Measurements from ENCODE around the gene ZCCHC9.
"Not testable (repeated sequence)": the region's sequence is repeated elsewhere in the genome, so short reads cannot be mapped to it uniquely, and the experiment has no call there.

ZCCHC9 gene

GRCh38 chr5:81335946-81336345 is 34.6 kb downstream of the ZCCHC9 start:
- H2AFZ ChIP-seq (ENCODE audit: low read length): no peak overlapping the region
- H3K4me2 ChIP-seq (ENCODE audit: low read depth, low read length, poor library complexity, severe bottlenecking): no peak overlapping the region
- no peaks in the 10 kb centered on the region for H3F3A ChIP-seq (ENCODE audit: low read depth)
- no peaks in the 10 kb centered on the region for H3K9me2 ChIP-seq (replicated peaks; ENCODE audit: low read depth, low read length)
- H3K79me2 ChIP-seq (ENCODE audit: insufficient read depth, low read length): no peaks in the 10 kb centered on the region
- no peaks in the 10 kb centered on the region for H3K4me1 ChIP-seq (ENCODE audit: insufficient read depth, low read length, poor library complexity, severe bottlenecking)
- TF ChIP-seq CTCF (conservative IDR thresholded peaks at IDR 0.05; ENCODE audit: low read length): no peak
- no peak for TF ChIP-seq EZH2phosphoT487 (IDR thresholded peaks at IDR 0.05; ENCODE audit: borderline replicate concordance)
- H3K4me3 ChIP-seq (ENCODE audit: low read length, poor library complexity, severe bottlenecking): no peak overlapping the region
- H4K20me1 ChIP-seq (ENCODE audit: insufficient read depth, low read length, poor library complexity, severe bottlenecking): no peaks in the 10 kb centered on the region
- no peaks in the 10 kb centered on the region for H3K27me3 ChIP-seq (ENCODE audit: insufficient read depth, low read length, poor library complexity, severe bottlenecking)
- no peaks in the 10 kb centered on the region for H3K36me3 ChIP-seq (ENCODE audit: insufficient read depth, low read length)
- H3K9ac ChIP-seq (ENCODE audit: low read depth, low read length, poor library complexity, severe bottlenecking): no peak overlapping the region
- no peaks in the 10 kb centered on the region for H3K9me3 ChIP-seq (ENCODE audit: insufficient read depth, low read depth, low read length)

GRCh38 chr5:81336556-81336955 is 35.2 kb downstream of the ZCCHC9 start:
- H3K9me2 ChIP-seq (replicated peaks; ENCODE audit: low read depth, low read length): no peaks in the 10 kb centered on the region
- no peaks in the 10 kb centered on the region for H4K20me1 ChIP-seq (ENCODE audit: insufficient read depth, low read length, poor library complexity, severe bottlenecking)
- TF ChIP-seq CTCF (conservative IDR thresholded peaks at IDR 0.05; ENCODE audit: low read length): no peak
- no peak for TF ChIP-seq EZH2phosphoT487 (IDR thresholded peaks at IDR 0.05; ENCODE audit: borderline replicate concordance)

DNA sequence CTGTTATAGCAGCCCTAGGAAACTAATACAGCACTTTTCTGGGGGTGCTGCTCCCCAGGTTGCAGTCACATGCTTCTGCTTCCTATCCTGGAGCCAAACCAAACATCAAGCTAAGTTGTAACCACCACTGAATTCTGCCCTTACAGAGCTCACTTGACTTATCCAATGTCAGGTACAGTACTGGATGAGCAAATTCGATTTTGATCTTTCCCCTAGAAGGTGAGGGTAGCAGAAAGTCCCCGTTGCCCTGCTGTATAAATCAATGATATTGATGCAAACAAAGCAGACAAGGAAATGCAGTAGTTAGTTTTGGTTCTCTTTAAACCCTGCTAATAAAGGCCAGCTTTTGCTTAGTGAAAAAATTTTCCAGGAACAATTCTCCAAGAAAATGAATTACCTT is 36.4 kb downstream of the ZCCHC9 start:
- Histone ChIP-seq H3K27me3 (ENCODE audit: insufficient read depth, low read length, poor library complexity, severe bottlenecking) (no peaks in the 10 kb centered on the region), H3K4me3 (ENCODE audit: low read length, poor library complexity, severe bottlenecking) (no peak overlapping the region), H3F3A (ENCODE audit: low read depth) (no peaks in the 10 kb centered on the region), H3K36me3 (ENCODE audit: insufficient read depth, low read length) (no peaks in the 10 kb centered on the region), H3K79me2 (ENCODE audit: insufficient read depth, low read length) (no peaks in the 10 kb centered on the region), H3K4me1 (ENCODE audit: insufficient read depth, low read length, poor library complexity, severe bottlenecking) (no peaks in the 10 kb centered on the region), H3K9me3 (ENCODE audit: insufficient read depth, low read depth, low read length) (no peaks in the 10 kb centered on the region), H3K9me2 (replicated peaks; ENCODE audit: low read depth, low read length) (no peaks in the 10 kb centered on the region), H2AFZ (ENCODE audit: low read length) (no peak overlapping the region), H3K4me2 (ENCODE audit: low read depth, low read length, poor library complexity, severe bottlenecking) (no peak overlapping the region), H4K20me1 (ENCODE audit: insufficient read depth, low read length, poor library complexity, severe bottlenecking) (no peaks in the 10 kb centered on the region), H3K9ac (ENCODE audit: low read depth, low read length, poor library complexity, severe bottlenecking) (no peak overlapping the region)
- TF ChIP-seq CTCF (conservative IDR thresholded peaks at IDR 0.05; ENCODE audit: low read length) (no peak), EZH2phosphoT487 (IDR thresholded peaks at IDR 0.05; ENCODE audit: borderline replicate concordance) (no peak)

More at GRCh38 chr5:81336556-81336955, 35.2 kb downstream of the ZCCHC9 start:
- H3K79me2 ChIP-seq (ENCODE audit: insufficient read depth, low read length): no peaks in the 10 kb centered on the region
- H3F3A ChIP-seq (ENCODE audit: low read depth): no peaks in the 10 kb centered on the region
- H3K27me3 ChIP-seq (ENCODE audit: insufficient read depth, low read length, poor library complexity, severe bottlenecking): no peaks in the 10 kb centered on the region
- H3K4me3 ChIP-seq (ENCODE audit: low read length, poor library complexity, severe bottlenecking): no peak overlapping the region
- H3K9ac ChIP-seq (ENCODE audit: low read depth, low read length, poor library complexity, severe bottlenecking): no peak overlapping the region
- H3K4me1 ChIP-seq (ENCODE audit: insufficient read depth, low read length, poor library complexity, severe bottlenecking): no peaks in the 10 kb centered on the region
- no peak overlapping the region for H3K4me2 ChIP-seq (ENCODE audit: low read depth, low read length, poor library complexity, severe bottlenecking)
- H2AFZ ChIP-seq (ENCODE audit: low read length): no peak overlapping the region
- H3K9me3 ChIP-seq (ENCODE audit: insufficient read depth, low read depth, low read length): no peaks in the 10 kb centered on the region
- no peaks in the 10 kb centered on the region for H3K36me3 ChIP-seq (ENCODE audit: insufficient read depth, low read length)

- not testable (repeated sequence) for H3K36me3 ChIP-seq (ENCODE audit: insufficient read depth, low read length); H3K27me3 ChIP-seq (ENCODE audit: insufficient read depth, low read length, poor library complexity, severe bottlenecking); H3K4me3 ChIP-seq (ENCODE audit: low read length, poor library complexity, severe bottlenecking); H2AFZ ChIP-seq (ENCODE audit: low read length); H4K20me1 ChIP-seq (ENCODE audit: insufficient read depth, low read length, poor library complexity, severe bottlenecking); H3K9me3 ChIP-seq (ENCODE audit: insufficient read depth, low read depth, low read length); H3K4me1 ChIP-seq (ENCODE audit: insufficient read depth, low read length, poor library complexity, severe bottlenecking); H3K79me2 ChIP-seq (ENCODE audit: insufficient read depth, low read length); H3F3A ChIP-seq (ENCODE audit: low read depth); H3K4me2 ChIP-seq (ENCODE audit: low read depth, low read length, poor library complexity, severe bottlenecking); H3K9me2 ChIP-seq (replicated peaks; ENCODE audit: low read depth, low read length); H3K9ac ChIP-seq (ENCODE audit: low read depth, low read length, poor library complexity, severe bottlenecking)
These were observed 36.8 kb downstream of the ZCCHC9 start for GRCh38 chr5:81338213-81338612.

Measured in Loucy (cell line).